HG03469 (cell line): ENCODE results near the gene C2orf92.

Source experiments
- ATAC-seq: cut with Tn5 transposase; IDR thresholded peaks from one replicate; pipeline ENCODE4 v1.9.1; 2021; ENCODE audit warnings: mild to moderate bottlenecking, moderate library complexity, moderate number of reproducible peaks; ENCODE audit not compliant: unreplicated experiment

The C2orf92 gene

DNA sequence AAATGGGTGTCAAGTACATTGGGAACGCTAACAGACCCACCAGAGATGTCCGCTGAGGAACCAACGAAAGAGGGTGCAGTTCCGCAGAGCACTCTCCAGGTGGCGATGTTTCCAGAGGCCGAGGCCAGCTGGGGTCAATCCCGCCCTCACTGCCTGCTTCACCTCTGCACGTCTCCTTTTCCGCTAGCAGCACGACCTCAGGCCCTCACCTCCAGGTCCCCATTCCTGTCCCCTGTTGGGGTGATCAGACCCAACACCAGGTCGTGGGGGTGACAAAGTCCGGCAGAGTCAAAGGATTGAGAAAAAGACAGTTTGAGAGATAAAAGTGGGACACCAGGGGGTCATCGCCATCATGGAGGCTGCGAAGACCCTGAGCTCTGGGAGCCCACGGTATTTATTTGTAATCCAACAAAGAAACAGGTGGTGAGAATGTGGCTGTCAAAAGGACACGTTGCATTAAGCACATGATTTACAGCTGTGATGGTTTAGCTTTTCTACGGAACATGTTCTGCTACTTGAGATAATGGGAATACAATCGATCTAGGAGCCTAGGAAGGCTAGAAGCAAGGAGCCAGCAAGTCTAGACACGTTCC is 71.2 kb downstream of the C2orf92 start:
- no peak for ATAC-seq

DNA sequence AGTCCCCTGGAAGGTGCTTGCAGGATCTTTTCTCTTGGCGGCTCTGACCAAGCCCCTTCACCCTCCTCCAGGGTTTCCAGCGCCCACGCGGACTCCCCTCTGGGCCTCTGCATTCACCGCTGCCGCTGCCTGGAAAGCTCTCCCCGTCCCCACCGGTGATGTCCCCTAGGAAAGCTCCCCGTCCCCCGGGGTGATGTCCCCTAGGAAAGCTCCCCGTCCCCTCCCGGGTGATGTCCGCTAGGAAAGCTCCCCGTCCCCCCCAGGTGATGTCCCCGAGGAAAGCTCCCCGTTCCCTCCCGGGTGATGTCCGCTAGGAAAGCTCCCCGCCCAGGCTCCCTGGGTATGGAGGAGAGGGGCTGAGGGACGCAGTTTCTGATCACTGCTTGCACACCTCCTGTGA is 71.7 kb downstream of the C2orf92 start:
- ATAC-seq: no peak

GRCh38 chr2:97741686-97742085 is 72.2 kb downstream of the C2orf92 start:
- no peak for ATAC-seq

GRCh38 chr2:97742381-97742847 is 72.9 kb downstream of the C2orf92 start:
- no peak for ATAC-seq

GRCh38 chr2:97743913-97744312 is 74.4 kb downstream of the C2orf92 start:
- ATAC-seq: no peak

GRCh38 chr2:97745474-97746174 is 76.1 kb downstream of the C2orf92 start:
- ATAC-seq: peak; percentile 42

DNA sequence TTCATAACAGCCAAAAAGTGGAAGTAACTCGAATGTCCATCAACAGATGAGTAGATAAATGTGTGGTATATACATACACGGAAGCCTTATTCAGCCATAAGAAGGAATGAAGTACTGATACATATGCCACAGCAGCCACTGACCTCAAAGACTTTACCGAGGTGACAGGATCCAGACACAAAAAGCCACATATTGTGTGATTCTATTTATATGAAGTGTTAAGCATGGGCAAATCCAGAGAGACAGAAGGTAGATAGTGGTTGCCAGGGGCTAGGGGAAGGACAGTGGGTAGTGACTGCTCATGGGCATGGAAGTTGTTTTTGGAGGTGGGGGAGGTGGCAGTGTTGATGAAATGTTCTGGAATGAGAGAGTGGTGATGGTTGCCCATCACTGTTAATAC is 77.8 kb downstream of the C2orf92 start:
- no peak for ATAC-seq

DNA sequence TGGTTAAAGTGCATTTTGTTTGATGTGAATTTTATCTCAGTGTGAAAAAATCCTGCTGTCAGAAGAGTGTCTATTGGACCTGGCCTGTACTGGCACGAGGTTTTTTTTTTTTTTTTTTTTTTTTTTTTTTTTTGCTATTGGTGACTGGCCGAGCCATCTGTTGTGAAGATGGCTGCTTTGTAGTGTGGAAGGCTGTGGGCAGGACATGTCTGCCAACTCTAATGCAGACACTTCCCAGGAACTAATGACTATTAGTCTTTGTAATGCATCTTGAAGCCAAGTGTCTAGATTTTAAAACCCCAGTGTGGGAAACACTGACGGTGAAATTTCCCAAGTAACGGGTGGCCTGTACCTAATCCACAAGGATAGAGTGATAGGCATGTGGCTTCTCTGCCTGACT is 78.2 kb downstream of the C2orf92 start:
- no peak for ATAC-seq

DNA sequence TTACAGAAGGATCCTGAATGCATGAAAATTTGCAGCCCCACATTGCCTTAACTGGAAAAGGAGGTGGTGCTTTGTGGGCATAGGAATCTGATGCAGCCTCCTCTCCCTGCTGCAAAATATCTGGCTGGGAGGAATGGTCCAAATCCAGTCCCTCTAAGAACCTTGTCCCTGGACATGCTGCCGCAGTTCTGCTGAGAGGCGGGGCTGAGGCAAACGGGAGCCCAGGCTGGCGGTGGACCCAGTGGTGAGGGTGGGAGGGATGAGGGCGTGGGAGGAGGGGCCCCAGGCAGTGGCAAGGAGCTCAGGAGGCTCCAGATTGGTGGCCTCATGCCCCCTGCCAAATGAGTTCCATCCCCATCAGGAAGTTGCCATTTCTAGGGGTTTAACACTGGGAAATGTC is 80.1 kb downstream of the C2orf92 start:
- ATAC-seq: no peak

DNA sequence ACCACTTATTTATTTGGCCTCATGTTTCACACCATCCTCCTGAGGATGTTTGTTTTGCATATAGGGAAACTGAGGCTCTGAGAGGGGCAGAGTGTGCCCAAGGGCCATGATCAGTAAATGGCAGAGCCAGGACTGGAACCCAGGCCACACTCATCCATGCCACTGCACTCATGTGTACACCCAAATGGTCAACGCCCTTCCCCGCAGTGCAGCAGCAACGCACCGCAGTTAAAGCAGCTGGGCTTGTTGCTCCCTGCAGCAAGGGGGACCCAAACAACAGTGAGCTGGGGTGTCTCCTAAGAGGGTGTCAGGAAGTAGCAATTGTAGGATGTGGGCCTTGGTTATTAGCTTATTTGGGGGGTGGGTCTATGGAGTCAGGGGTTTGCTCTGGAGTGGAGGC is 80.5 kb downstream of the C2orf92 start:
- ATAC-seq: no peak

DNA sequence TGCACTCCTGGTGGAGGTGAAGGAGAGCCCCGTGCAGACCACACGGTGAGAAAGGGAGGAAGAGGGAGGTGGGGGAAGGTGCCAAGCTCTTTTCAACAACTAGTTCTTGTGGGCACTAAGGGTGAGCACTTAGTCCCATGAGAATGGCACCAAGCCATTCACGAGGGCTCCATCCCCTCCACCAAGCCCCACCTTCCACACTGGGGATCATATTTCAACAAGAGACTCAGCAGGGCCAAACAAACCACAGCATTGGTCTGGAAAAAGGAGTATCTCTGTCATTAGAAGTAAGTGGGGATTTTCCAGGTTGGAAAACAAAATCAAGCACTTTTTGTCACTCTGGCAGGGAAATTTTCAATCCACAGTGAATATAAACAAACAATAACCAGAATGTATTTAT is 82.2 kb downstream of the C2orf92 start:
- no peak for ATAC-seq
